Measurements from ENCODE around the gene JPH3. TPM values are rescaled to one million over a fixed set of nuclear protein-coding genes. Genes with fewer than 3 reads are reported as not detected.

JPH3 gene
- polyA plus RNA-seq, 1 experiment, result 0.02 TPM

- no peak overlapping the region for H3K27ac ChIP-seq (ENCODE audit: low read depth, low read length)
- CTCF ChIA-PET, result interaction anchor here (0.7 kb wide), 1 partner anchor 9 kb away, joined by 3 read pairs; no protein-coding TSS in a partner anchor
- peaks cover 10% of the 10 kb centered on the region; the same call in 1 of the 2 replicates for H3K9me3 ChIP-seq (ENCODE audit: control insufficient read depth, insufficient read depth, low read length)
- no peak for DNase-seq (ENCODE audit: low read depth, low spot score)
- POLR2A ChIA-PET, result no interaction called here
- no peak overlapping the region for H3K4me3 ChIP-seq (ENCODE audit: low read depth, low read length)
- TF ChIP-seq CTCF (IDR thresholded peaks at IDR 0.05; ENCODE audit: low read depth, low read length), result no peak
- H3K27me3 ChIP-seq (ENCODE audit: control insufficient read depth, insufficient read depth, low read length), result peaks cover 51% of the 10 kb centered on the region
Measured at GRCh38 chr16:87644596-87644995, 42.3 kb downstream of the JPH3 start.

GRCh38 chr16:87645802-87646201 lies 43.5 kb downstream of the JPH3 start:
- Histone ChIP-seq H3K4me3 (ENCODE audit: low read depth, low read length) (no peak overlapping the region), H3K27me3 (ENCODE audit: control insufficient read depth, insufficient read depth, low read length) (peaks cover 56% of the 10 kb centered on the region), H3K27ac (ENCODE audit: low read depth, low read length) (no peak overlapping the region), H3K9me3 (ENCODE audit: control insufficient read depth, insufficient read depth, low read length) (peaks cover 10% of the 10 kb centered on the region; the same call in 1 of the 2 replicates)
- DNase-seq (ENCODE audit: low read depth, low spot score), result no peak
- ChIA-PET POLR2A (interaction anchor here (0.5 kb wide), 1 partner anchor 1038 kb away, joined by 3 read pairs; no protein-coding TSS in a partner anchor), CTCF (interaction anchor here (1.8 kb wide), 1 partner anchor 9 kb away, joined by 10 read pairs; no protein-coding TSS in a partner anchor)
- no peak for TF ChIP-seq CTCF (IDR thresholded peaks at IDR 0.05; ENCODE audit: low read depth, low read length)

DNA sequence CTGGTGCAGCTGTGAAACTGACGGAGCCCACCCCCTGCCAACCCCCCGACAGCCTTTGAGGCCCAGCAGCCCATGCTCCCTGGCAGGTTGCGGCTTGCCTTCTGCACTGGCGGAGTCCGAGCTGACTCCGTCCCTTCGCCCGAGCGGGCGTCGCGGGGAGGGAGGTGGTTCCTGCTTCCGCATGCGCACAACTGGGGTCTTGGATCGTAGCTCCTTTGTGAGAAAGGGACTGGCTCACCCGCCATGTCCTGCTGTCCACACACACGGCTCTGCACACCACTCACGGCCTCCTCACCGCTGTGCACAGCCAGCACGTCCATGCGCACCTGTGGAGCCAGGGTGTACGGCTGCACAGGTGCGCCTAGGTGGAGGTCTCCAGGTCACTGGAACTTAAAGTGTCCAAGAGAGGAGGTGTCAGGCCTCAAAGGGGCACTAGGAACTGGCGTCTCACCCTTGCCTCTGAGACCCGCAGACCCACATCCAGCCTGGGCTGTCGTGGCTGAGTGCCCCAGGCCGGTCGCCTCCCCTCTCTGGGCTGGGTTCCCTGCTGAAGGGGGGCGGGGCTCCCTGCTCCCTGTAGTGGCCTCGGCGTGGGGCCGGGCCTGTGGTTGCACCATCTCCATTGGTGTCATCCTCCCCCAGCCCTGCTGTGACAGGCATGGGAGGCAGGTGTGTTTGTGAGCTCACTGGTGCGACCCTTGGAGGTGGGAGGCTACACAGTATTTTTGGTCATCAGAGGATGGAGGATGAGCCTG lies 45.3 kb downstream of the JPH3 start:
- ChIA-PET CTCF (interaction anchor here (1.0 to 1.8 kb wide), 3 partner anchors 11 to 231 kb away, joined by 3 to 10 read pairs (median 3); no protein-coding TSS in a partner anchor), POLR2A (no interaction called here)
- DNase-seq (ENCODE audit: low read depth, low spot score), result no peak
- peaks cover 10% of the 10 kb centered on the region; the same call in 1 of the 2 replicates for H3K9me3 ChIP-seq (ENCODE audit: control insufficient read depth, insufficient read depth, low read length)
- H3K27me3 ChIP-seq (ENCODE audit: control insufficient read depth, insufficient read depth, low read length), result peaks cover 48% of the 10 kb centered on the region
- TF ChIP-seq CTCF (IDR thresholded peaks at IDR 0.05; ENCODE audit: low read depth, low read length), result no peak
- no peak overlapping the region for H3K27ac ChIP-seq (ENCODE audit: low read depth, low read length)
- H3K4me3 ChIP-seq (ENCODE audit: low read depth, low read length), result no peak overlapping the region

DNA sequence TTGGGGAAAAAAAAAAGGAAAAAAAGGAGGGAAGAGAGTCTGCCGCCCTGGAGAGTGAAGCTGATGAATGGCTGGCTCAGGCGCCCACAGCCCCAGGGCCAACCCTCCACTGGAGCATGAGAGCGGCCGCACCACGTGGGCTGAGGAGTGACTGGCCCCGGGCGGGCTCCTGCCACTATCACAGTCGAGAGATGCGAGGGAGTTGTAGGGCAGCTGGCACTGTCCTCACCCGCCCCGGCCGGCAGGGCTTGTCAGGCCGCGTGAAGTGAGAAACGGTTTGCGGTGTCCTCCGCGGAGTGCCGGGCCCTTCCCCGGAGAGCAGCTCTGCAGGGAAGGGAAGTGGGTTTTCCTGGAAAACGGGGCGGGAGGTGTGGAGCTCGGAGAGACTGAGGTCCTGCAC lies 45.9 kb downstream of the JPH3 start:
- no peak for TF ChIP-seq CTCF (IDR thresholded peaks at IDR 0.05; ENCODE audit: low read depth, low read length)
- H3K4me3 ChIP-seq (ENCODE audit: low read depth, low read length), result no peak overlapping the region
- ChIA-PET POLR2A (no interaction called here), CTCF (interaction anchor here (1.0 kb wide), 1 partner anchor 12 kb away, joined by 3 read pairs; no protein-coding TSS in a partner anchor)
- DNase-seq (ENCODE audit: low read depth, low spot score), result no peak
- peaks cover 10% of the 10 kb centered on the region; the same call in 1 of the 2 replicates for H3K9me3 ChIP-seq (ENCODE audit: control insufficient read depth, insufficient read depth, low read length)
- H3K27me3 ChIP-seq (ENCODE audit: control insufficient read depth, insufficient read depth, low read length), result peaks cover 49% of the 10 kb centered on the region
- H3K27ac ChIP-seq (ENCODE audit: low read depth, low read length), result no peak overlapping the region
